Colonic mucosa (tissue), 4 donors: Measurements from ENCODE around the gene AAR2. TPM values are rescaled to one million over a fixed set of nuclear protein-coding genes. Genes with fewer than 3 reads are reported as not detected.

Experiments
- DNase-seq: peaks from one replicate; pipeline ENCODE4 v3.0.0-alpha.2; 2020
- H3K27ac ChIP-seq: fragments of 200-600 bp; one replicate; pipeline ENCODE4 v1.8.0; 2021
- H3K27me3 ChIP-seq: fragments of 200-600 bp; one replicate; pipeline ENCODE4 v1.8.0; 2021
- H3K36me3 ChIP-seq: fragments of 200-600 bp; one replicate; pipeline ENCODE4 v1.8.0; 2021
- H3K4me1 ChIP-seq: fragments of 200-600 bp; one replicate; pipeline ENCODE4 v1.8.0; 2021; ENCODE audit warnings: mild to moderate bottlenecking
- H3K4me3 ChIP-seq: fragments of 200-600 bp; one replicate; pipeline ENCODE4 v1.8.0; 2021
- H3K9ac ChIP-seq, 2 donors: one replicate each; pipeline ENCODE4 v1.7.0; 2013; ENCODE audit warnings: control low read depth in 2 of 2, low read depth in 2 of 2, low read length in 2 of 2
- H3K9me3 ChIP-seq: fragments of 200-600 bp; one replicate; pipeline ENCODE4 v1.8.0; 2021
- intact Hi-C: fragments of 100-400 bp; cut with DNase I; formaldehyde crosslinking; loops from one replicate; pipeline ENCODE4 v1.14.1; 2022
- total RNA-seq, 2 donors: library from RNA; stranded (reverse); fragmentation: NEBNext Ultra II Directional in 1 of 2; extraction: Animal tissue kit (Norgen Biotek cat#: 25700) in 1 of 2; gene quantifications; one replicate each; pipeline ENCODE4 v1.2.1, GENCODE V29; 2021
- TF ChIP-seq, protein P1 (sequence below): fragments of 200-600 bp; IDR thresholded peaks from one replicate; pipeline ENCODE4 v1.8.0; 2022; ENCODE audit warnings: antibody characterized with exemption, mild to moderate bottlenecking
- donor health status: healthy.
- donor health status: DM: no; HTN: no; CAD: no.
- donor health status: DM: no; HTN: no; CAD: no.

AAR2 gene
- total RNA-seq, 2 donors from 2014 or later: 16.1 to 19.9 TPM

DNA sequence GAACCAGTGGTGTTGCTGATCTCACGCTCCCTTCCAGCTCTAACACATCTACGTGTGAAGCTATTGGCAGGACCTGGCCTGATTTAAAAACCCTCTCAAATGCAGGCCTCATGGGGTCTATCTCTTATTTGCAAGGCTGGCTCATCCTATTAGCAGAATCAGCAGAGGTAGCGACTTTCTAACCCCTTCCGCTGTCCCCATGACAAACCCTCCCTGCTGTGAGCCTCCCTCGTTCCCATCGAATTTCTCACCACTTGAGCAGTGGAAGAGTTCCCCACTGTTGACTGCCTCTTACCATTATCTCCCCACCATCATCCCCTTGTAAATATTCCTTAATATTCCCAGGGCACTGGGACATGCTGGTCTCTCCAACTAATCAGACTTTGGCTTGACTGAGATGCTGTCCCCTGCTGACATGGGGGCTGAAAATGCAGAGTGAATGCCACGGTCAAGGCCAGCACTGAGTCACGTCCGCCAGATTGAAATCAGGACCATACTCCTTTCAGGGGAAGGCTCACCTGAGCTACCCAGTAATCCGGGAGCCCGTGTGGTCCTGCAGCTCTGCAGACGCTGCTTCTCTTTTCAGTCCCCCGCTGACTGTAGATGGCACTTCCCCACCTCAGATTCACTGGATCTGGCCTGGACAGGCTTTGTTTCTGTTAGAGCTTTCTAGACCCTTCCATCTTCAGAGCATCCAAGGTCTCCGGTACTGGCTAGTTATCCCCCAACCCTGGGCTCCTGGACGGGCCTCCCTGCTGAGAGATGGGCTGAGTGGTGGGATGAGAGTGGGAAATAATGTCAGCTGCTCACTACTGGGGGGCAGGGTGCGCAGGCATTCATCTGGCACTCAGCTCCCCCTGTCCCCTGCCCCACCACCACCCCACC is 23.1 kb downstream of the AAR2 start:
- Histone ChIP-seq H3K27me3 (no peaks in the 10 kb centered on the region), H3K36me3 (no peaks in the 10 kb centered on the region), H3K9me3 (no peaks in the 10 kb centered on the region), H3K4me3 (no peak overlapping the region), H3K27ac (no peak overlapping the region), H3K4me1 (no peaks in the 10 kb centered on the region), H3K9ac (no peak overlapping the region)
- intact Hi-C loops: no loop called here
- TF ChIP-seq, protein P1, sequence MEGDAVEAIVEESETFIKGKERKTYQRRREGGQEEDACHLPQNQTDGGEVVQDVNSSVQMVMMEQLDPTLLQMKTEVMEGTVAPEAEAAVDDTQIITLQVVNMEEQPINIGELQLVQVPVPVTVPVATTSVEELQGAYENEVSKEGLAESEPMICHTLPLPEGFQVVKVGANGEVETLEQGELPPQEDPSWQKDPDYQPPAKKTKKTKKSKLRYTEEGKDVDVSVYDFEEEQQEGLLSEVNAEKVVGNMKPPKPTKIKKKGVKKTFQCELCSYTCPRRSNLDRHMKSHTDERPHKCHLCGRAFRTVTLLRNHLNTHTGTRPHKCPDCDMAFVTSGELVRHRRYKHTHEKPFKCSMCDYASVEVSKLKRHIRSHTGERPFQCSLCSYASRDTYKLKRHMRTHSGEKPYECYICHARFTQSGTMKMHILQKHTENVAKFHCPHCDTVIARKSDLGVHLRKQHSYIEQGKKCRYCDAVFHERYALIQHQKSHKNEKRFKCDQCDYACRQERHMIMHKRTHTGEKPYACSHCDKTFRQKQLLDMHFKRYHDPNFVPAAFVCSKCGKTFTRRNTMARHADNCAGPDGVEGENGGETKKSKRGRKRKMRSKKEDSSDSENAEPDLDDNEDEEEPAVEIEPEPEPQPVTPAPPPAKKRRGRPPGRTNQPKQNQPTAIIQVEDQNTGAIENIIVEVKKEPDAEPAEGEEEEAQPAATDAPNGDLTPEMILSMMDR: no peak
- DNase-seq: no peak

- TF ChIP-seq, protein P1: no peak
- DNase-seq: no peak
Measured at GRCh38 chr20:36260316-36260715, 24.0 kb downstream of the AAR2 start.

GRCh38 chr20:36261389-36262105 is 25.3 kb downstream of the AAR2 start:
- no peaks in the 10 kb centered on the region for H3K9me3 ChIP-seq
- TF ChIP-seq, protein P1: no peak
- no peak overlapping the region for H3K27ac ChIP-seq
- no peaks in the 10 kb centered on the region for H3K27me3 ChIP-seq
- no peak overlapping the region for H3K9ac ChIP-seq
- no peaks in the 10 kb centered on the region for H3K36me3 ChIP-seq
- intact Hi-C loops: no loop called here
- DNase-seq: no peak
- H3K4me3 ChIP-seq: no peak overlapping the region
- no peaks in the 10 kb centered on the region for H3K4me1 ChIP-seq

More at GRCh38 chr20:36260316-36260715, 24.0 kb downstream of the AAR2 start:
- H3K4me3 ChIP-seq: no peak overlapping the region
- H3K27me3 ChIP-seq: no peaks in the 10 kb centered on the region
- no peak overlapping the region for H3K27ac ChIP-seq
- H3K9me3 ChIP-seq: no peaks in the 10 kb centered on the region
- H3K9ac ChIP-seq: no peak overlapping the region
- intact Hi-C loops: no loop called here
- H3K36me3 ChIP-seq: no peaks in the 10 kb centered on the region
- H3K4me1 ChIP-seq: no peaks in the 10 kb centered on the region

- intact Hi-C loops: no loop called here
- H3K9me3 ChIP-seq: no peaks in the 10 kb centered on the region
- TF ChIP-seq, protein P1: no peak
Measured at GRCh38 chr20:36262440-36262839, 26.2 kb downstream of the AAR2 start.

GRCh38 chr20:36264426-36265246 is 28.4 kb downstream of the AAR2 start:
- Histone ChIP-seq H3K27ac (no peak overlapping the region), H3K27me3 (no peaks in the 10 kb centered on the region), H3K36me3 (no peaks in the 10 kb centered on the region), H3K4me1 (no peaks in the 10 kb centered on the region), H3K9ac (no peak overlapping the region), H3K9me3 (no peaks in the 10 kb centered on the region), H3K4me3 (no peak overlapping the region)
- TF ChIP-seq, protein P1: no peak
- no peak for DNase-seq
- intact Hi-C loops: no loop called here

More at GRCh38 chr20:36262440-36262839, 26.2 kb downstream of the AAR2 start:
- H3K4me3 ChIP-seq: no peak overlapping the region
- no peak overlapping the region for H3K27ac ChIP-seq
- no peak for DNase-seq
- no peak overlapping the region for H3K9ac ChIP-seq
- no peaks in the 10 kb centered on the region for H3K4me1 ChIP-seq
- H3K36me3 ChIP-seq: no peaks in the 10 kb centered on the region
- no peaks in the 10 kb centered on the region for H3K27me3 ChIP-seq
